GM15510 (cell line): ENCODE data around the gene WDR27.

ENCODE experiments used
- POLR2A ChIP-seq: IDR thresholded peaks from 3 replicates; pipeline ENCODE4 v1.6.1; 2011; ENCODE audit warnings: borderline replicate concordance; ENCODE audit not compliant: insufficient read length; ENCODE audit errors: extremely low read depth

The WDR27 gene

DNA sequence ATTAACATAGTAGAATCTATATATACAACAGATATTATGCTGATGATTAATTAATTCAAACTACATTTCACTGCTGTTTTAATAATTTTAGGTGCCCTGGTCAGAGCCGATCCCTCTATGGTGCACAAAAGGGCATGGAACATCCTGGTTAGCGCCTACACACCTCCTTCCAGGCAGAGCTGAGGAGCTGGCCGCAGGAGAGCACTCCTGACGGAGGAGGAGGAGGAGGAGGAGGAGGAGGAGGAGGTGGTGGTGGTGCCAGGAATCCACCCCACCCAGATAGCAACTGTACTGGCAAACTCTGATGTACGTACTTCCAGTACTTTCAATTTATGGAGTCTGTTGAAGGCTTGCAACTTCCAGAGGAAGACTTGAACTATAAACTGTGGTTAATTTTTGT, 244.1 kb downstream of the WDR27 start:
- TF ChIP-seq POLR2A, result no peak

DNA sequence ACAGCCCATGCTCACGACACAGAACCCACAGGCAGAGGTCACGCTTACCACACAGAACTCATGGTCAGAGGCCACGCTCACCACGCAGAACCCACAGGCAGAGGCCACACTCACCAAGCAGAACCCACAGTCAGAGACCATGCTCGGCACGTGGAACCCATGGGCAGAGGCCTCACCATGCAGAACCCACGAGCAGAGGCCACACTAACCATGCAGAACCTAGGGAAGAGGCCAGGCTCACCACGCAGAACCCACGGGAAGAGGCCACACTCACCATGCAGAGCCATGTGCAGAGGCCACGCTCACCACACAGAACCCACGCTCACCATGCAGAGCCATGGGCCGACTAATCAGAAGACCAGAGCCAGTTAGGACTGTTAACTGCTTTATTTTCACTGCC, 245.0 kb downstream of the WDR27 start:
- TF ChIP-seq POLR2A, result no peak

DNA sequence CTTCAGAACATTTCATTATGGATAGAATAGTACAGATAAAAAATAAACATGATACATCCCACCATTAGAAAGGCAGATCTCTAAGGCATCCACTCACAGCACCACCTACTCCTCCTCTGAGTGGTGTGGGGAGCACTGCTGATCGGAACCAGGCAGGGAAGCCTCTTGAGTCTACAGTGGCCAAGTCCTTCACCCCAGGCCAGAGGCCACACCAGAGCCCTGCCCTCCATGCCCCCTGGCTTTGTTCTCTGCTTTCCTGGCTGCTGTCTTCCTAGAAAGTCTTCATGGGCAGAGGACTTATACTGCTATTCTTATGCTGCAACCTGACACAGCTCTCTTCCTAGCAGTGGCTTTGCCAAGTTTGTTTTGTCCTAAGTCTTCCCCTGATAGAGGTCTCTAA, 246.4 kb downstream of the WDR27 start:
- no peak for TF ChIP-seq POLR2A

DNA sequence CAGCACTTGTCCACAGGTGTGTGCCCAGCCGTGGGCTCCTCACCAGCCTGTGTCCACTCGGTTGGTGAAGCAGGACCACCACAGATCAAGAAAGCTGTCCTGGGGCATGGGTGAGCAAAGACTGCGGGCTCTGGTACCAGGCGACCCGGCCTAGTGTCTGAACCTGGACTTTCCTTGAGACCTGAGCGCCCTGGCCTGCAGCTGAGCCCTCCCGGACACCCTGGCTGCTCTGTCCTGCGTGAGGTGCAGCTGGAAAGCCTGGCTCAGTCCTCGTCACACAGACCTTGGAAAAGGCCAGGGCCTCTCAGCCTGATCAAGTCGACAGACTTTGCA, 247.0 kb downstream of the WDR27 start:
- no peak for TF ChIP-seq POLR2A

DNA sequence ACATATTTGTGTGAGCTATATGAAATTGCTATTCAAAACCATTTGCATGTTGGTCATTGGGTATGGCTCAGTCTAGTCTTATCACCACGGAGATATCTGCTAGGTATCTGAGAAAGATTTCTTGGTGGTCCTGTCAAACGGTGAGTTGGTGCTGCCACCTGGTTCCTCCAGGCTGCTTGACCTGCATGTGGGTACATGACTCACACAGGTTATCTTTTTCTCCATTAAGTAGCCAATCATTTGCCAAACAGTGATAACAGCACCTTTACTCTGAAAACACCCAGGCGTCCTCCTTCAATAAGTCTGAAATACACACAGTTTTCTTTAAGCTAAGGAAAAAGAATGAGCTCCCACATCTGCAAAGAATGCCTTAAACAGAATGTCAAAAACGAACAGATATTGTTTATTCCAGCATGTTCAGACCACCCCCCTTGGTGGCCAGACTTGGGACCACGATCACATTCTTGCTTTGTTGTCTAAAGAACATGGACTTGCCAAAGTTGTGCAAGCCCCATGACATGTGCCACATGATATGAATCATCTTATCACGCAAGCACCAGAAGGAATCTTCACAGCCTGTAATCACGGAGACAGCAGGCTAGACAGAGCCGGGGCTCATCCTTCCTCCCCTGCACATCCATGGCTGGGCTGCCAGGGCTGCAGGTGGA, 247.5 kb downstream of the WDR27 start:
- TF ChIP-seq POLR2A, result no peak

DNA sequence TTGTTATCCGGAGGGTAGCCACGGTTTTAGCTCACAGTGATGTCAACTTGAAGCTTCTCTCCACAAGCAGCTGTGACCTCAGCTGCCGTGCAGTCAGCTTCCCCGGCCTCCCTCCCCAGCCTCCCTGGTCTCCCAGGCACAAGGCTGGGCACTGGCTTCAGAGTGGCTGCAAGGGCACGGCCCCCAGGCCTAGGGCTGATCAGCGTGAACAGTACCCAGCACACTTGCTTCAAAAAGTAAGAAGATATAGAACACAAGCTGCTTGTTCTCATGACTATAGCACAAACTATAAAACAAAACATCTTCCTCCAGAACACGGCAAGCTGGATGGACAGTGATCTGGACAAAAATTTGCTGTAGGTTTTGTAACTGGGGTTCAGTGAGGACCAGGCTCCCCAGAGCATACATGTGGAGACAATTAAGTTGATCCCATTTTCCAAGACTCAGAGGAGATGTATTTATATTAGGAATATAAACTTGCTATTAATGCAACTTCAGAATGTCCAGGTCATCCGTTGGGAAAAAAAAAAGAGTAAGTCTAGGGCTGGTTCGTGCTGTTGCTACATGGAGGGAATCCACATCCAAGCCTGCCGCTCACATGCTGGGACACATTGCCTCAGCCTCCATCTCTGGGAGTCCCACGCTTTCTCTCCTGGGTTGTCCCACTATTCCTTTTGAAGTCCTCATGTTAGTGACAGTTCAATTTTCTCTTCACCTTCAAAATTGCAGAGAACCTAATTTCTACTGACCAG, 248.8 kb downstream of the WDR27 start:
- TF ChIP-seq POLR2A, result no peak

DNA sequence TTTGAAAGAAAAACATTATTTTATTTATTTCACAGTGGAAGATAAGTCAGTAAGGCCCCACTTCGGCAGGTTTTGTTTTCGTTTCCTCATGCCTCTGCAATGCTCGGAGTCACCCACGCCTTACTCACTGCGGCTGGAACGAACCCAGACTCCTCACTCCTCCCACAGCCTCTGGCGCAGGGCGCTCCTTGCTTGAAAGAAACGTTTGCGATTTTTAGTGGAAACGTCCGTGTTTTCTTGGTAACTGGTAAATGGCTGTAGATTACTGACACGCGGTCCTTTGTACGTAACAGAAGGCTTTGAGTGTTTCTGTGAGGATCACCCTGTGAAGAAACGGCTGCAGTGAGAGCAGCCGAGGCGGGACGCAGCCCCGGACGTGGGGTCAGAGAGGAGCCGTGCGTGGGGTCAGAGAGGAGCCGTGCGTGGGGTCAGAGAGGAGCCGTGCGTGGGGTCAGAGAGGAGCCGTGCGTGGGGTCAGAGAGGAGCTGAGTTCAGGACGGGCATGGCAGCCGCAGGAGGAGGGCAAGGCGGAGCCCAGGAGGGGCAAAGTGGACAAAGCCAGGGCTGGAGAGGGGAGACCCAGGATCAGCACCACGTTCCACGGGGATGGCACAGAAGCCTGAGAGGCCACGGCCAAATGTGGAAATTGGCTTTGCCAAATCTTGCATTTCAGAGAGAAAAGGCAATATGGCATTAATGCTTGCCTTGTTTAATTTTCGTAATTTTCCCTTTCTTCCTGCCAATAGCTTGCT, 249.5 kb downstream of the WDR27 start:
- TF ChIP-seq POLR2A, result no peak

DNA sequence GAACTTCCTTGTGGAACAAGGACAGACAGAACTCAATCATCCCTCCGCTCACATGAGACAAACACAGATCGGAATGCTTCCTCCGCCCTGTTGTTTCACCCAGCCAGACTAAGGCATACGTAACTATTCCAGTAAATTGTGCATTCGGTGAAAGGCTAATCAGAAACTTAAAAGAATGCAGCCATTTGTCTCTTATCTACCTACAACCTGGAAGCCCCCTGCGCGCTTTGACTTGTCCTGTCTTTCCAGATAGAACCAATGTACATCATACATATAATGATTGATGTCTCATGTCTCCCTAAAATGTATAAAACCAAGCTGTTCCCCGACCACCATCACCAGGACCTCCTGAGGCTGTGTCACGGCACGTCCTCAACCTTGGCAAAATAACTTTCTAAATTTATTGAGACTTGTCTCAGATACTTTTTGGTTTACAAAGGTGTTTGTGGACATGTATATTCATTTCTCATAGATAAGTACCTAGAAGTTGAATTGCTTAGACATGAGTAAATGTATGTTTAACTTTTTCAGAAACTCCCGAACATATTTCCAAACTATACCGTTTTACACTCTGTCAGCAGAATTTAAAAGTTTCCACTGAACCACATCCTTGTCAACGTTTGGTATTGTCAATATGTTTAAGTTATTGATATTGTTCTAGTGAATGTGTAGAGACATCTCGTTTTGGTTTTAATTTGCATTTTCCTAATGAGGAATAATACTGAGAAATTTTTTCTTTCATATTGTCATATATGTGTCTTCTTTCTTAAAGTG, 250.6 kb downstream of the WDR27 start:
- no peak for TF ChIP-seq POLR2A

DNA sequence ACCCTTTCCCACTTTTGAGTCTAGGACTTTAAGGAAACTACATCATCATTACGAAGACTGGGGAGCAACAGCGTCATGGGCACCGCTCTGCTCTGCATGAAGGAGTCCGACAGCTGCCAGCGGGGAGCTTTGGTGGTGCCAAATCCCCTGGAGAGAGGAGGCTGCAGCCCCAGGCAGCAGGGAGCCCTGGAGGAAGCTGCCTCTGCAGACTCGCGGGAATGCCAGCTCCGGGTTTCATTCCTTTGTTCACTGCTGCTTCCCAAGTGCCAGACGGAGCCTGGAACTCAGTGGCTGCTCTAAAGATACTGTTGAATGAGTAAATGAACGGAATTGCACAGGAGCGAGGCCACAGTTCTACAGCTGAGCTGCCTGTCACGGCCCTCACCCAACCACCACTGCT, 251.7 kb downstream of the WDR27 start:
- TF ChIP-seq POLR2A, result no peak

DNA sequence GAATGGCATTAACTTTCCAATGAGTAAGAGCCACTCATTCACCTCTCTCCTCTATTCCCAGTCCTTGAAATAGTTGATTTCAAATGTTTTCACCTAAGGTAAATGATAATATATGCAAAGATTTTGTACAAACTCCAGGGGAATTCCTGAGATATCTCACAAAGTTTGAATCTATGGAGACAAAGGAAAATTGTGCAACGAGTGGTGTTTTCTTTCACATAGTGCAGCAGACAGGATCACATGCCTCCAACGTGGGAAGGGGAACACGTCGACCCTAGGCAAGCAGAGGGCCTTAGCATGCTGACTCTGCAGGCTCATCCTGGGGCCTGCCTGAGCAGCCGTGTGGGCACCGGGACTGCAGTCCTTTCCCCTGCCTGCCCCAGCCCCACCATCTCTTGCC, 252.6 kb downstream of the WDR27 start:
- no peak for TF ChIP-seq POLR2A

DNA sequence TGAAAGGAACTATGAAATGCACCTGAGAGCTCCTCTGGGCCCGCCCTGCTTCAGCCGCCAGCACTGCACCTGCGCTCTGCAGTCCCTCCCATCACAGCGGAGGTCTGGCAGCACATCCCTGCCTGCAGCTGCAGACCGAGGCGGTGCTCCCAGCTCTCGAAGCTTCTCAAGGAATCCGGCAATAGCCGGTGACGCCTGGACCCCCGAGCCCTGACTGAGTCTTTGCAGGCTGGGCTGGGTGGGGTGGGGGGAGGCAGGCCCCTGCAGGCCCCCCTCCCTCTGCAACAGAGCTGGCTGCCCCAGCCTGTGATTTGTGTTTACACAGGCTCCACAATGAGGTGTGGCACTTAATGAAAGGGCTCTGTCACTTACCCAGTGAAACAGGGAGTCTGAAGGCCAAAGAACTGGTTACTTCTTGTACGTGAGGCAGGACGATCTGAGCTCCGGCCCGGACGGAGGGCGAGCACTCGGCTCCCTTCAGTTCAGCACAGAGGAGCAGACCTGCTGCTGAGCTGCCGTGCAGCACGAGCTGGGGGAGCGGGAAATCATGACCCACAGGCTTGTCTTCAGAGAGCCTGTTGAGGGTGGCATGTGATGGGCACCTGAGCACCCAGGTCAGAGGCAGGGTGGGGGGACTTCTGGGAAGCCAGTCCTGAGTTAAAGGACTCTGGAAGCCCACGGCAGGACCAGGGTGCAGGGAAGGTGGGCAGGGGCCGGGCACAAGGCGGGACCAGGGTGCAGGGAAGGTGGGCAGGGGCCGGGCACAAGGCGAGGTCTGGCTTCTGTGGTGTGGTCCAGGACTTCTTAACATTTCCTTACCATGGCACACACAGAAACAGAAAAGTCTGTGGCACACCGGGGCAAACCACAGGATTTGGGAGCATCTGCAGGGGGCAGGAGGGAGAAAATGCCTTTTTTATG, 255.9 kb downstream of the WDR27 start:
- no peak for TF ChIP-seq POLR2A

DNA sequence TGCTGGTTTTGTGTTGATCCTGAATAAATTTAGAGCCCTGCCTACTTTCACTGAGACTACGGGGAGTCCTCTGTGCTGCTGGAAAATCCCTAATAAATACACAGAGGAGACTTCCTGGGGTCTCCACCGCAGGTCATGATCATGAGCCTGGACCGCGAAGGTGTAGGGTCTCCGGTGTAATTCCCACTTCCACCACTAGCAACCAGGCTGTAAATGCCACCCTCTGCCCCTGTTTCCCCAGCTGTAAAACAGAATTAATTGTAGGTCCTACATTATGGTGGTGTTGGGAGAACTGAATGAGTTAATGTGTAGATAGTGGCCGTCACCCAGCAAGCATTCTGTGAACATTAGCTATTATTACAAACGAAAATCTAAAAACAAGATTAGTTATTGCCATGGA, 256.6 kb downstream of the WDR27 start:
- TF ChIP-seq POLR2A, result no peak

DNA sequence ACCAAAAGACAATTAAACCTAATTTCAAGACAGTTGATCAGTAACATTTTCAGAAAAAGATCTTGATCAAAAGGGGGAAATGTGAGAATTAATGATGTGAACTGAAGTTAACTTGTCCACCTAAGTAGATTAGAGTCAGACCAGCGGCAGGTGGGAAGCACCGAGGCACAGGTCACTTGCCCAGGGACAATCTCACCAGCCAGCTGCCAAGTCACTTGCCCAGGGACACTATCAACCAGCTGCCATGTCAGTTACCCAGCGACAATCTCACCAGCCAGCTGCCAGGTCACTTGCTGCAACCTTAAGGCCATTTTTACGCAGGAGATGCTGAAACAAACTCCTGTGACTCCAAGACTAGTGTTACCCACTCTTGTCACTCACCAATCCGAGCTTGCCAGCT, 260.5 kb downstream of the WDR27 start:
- TF ChIP-seq POLR2A, result no peak

DNA sequence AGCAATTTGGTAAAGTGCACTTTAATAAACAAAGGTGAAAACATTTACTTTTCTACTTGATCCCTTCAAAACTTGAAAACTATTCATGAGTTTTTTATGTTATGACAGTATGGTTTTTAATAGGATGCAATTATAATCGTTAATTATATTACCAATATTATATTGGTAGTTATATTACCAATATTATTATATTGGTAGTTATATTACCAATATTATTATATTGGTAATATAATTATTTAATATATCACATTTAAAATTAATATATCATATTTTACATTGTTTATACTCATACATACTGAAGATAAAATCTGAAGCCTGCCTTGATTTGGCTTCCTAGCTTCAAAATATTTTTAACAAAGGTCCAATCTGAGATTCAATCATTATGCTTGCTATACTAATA, 262.1 kb downstream of the WDR27 start:
- no peak for TF ChIP-seq POLR2A
